ENCODE results near the gene FAM98B. TPM values are rescaled to one million over a fixed set of nuclear protein-coding genes. Genes with fewer than 3 reads are reported as not detected.
A peak's percentile ranks its signal among the peaks of the same experiment; 100 is the strongest.

Gene FAM98B
- polyA plus RNA-seq, 12 donors, result 24.7 to 43.7 (median 38.9) TPM; not detected in 1

GRCh38 chr15:38458646-38459045 lies 4.7 kb downstream of the FAM98B start:
- DNase-seq, result no peak

GRCh38 chr15:38459480-38459879 lies 5.6 kb downstream of the FAM98B start:
- DNase-seq, result no peak

- no peak for DNase-seq
Measured at GRCh38 chr15:38460543-38460942, 6.6 kb downstream of the FAM98B start.

GRCh38 chr15:38461066-38461833 lies 7.3 kb downstream of the FAM98B start:
- DNase-seq, result no peak

GRCh38 chr15:38463893-38464292 lies 10.0 kb downstream of the FAM98B start:
- no peak for DNase-seq

- DNase-seq, result no peak
Measured at GRCh38 chr15:38464675-38465074, 10.7 kb downstream of the FAM98B start.

GRCh38 chr15:38470816-38471215 lies 16.9 kb downstream of the FAM98B start:
- peak; percentile 48 for DNase-seq

GRCh38 chr15:38471974-38472373 lies 18.0 kb downstream of the FAM98B start:
- DNase-seq, result no peak

- peak; percentile 32 for DNase-seq
Measured at GRCh38 chr15:38474155-38474757, 20.3 kb downstream of the FAM98B start.

GRCh38 chr15:38475361-38475760 lies 21.4 kb downstream of the FAM98B start:
- DNase-seq, result no peak

GRCh38 chr15:38476120-38476519 lies 22.2 kb downstream of the FAM98B start:
- DNase-seq, result no peak

- no peak for DNase-seq
Measured at GRCh38 chr15:38477637-38478036, 23.7 kb downstream of the FAM98B start.

GRCh38 chr15:38479266-38479665 lies 25.3 kb downstream of the FAM98B start:
- DNase-seq, result no peak

- no peak for DNase-seq
Measured at GRCh38 chr15:38479756-38480155, 25.8 kb downstream of the FAM98B start.

- no peak for DNase-seq
Measured at GRCh38 chr15:38481113-38481512, 27.2 kb downstream of the FAM98B start.

- DNase-seq, result no peak
Measured at GRCh38 chr15:38481761-38482160, 27.8 kb downstream of the FAM98B start.

- DNase-seq, result no peak
Measured at GRCh38 chr15:38482572-38482971, 28.6 kb downstream of the FAM98B start.

- no peak for DNase-seq
Measured at GRCh38 chr15:38486936-38487335, 33.0 kb downstream of the FAM98B start.

GRCh38 chr15:38487378-38487777 lies 33.5 kb downstream of the FAM98B start:
- no peak for DNase-seq

GRCh38 chr15:38490242-38490922 lies 36.5 kb downstream of the FAM98B start:
- no peak for DNase-seq

GRCh38 chr15:38496151-38496550 lies 42.2 kb downstream of the FAM98B start:
- no peak for DNase-seq

GRCh38 chr15:38499651-38500050 lies 45.7 kb downstream of the FAM98B start:
- DNase-seq, result no peak

- DNase-seq, result no peak
Measured at GRCh38 chr15:38503496-38503895, 49.6 kb downstream of the FAM98B start.
